ENCODE measurements around the gene AQP12A.
"Not testable (repeated sequence)": the region's sequence is repeated elsewhere in the genome, so short reads cannot be mapped to it uniquely, and the experiment has no call there.

Gene AQP12A

DNA sequence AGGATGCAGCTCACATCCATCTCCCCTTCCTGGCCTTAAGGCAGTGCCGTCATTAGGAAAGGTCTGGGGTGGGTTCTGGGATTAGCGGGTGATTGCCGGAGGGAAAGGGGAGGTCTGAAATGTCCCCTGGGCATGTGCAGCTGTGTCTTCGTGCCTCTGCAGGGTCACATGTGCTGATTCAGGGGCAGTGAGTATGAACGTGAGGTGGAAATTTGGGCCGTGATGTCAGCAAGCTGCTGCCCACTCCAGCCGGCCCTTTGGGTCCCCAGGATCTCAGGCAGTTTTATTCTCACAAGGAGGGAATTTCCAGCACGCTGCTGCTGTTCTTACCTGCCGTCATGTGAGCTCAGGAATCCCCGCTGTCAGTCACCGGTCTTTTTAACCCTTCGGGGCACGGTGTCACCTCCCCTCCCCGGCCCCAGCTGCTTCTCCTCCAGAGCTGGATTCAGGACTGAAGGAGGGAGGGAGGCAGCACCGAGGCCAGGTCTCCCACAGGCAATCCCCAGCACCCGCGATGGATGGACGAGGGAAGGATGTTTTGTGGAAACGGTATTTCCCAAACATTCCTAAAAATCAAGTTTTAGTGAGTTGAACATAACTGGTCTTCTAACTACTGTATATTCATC lies 42.9 kb upstream of the AQP12A start:
- TF ChIP-seq, protein P1, sequence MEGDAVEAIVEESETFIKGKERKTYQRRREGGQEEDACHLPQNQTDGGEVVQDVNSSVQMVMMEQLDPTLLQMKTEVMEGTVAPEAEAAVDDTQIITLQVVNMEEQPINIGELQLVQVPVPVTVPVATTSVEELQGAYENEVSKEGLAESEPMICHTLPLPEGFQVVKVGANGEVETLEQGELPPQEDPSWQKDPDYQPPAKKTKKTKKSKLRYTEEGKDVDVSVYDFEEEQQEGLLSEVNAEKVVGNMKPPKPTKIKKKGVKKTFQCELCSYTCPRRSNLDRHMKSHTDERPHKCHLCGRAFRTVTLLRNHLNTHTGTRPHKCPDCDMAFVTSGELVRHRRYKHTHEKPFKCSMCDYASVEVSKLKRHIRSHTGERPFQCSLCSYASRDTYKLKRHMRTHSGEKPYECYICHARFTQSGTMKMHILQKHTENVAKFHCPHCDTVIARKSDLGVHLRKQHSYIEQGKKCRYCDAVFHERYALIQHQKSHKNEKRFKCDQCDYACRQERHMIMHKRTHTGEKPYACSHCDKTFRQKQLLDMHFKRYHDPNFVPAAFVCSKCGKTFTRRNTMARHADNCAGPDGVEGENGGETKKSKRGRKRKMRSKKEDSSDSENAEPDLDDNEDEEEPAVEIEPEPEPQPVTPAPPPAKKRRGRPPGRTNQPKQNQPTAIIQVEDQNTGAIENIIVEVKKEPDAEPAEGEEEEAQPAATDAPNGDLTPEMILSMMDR (IDR thresholded peaks at IDR 0.05; ENCODE audit: low read depth, low read length): no peak
- H3K4me3 ChIP-seq (replicated peaks in 1 of 2; ENCODE audit: low read depth in 2 of 2, low read length in 2 of 2): no peak overlapping the region
- DNase-seq (ENCODE audit: low read depth in 2 of 2): no peak

DNA sequence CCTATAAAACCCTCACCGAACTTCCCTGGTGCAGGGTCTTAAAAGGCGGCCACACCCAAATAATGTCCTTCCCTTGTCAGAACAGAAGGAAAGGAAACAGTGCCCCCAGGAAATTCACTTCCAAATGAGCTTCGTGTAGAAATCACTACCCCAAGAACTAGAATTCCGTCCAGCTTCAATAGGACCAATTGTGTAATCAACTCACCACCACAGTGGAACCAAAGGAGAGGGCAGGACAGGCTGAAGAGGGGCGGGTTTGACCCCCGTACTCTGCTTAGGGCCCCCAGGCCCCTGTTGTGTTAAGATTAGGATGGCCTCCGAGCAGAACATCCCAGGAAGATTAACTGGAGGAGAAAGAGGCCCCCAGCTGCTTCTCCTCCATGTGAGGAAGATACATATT lies 42.3 kb upstream of the AQP12A start:
- TF ChIP-seq, protein P1 (IDR thresholded peaks at IDR 0.05; ENCODE audit: low read depth, low read length): no peak
- DNase-seq (ENCODE audit: low read depth in 2 of 2): no peak

DNA sequence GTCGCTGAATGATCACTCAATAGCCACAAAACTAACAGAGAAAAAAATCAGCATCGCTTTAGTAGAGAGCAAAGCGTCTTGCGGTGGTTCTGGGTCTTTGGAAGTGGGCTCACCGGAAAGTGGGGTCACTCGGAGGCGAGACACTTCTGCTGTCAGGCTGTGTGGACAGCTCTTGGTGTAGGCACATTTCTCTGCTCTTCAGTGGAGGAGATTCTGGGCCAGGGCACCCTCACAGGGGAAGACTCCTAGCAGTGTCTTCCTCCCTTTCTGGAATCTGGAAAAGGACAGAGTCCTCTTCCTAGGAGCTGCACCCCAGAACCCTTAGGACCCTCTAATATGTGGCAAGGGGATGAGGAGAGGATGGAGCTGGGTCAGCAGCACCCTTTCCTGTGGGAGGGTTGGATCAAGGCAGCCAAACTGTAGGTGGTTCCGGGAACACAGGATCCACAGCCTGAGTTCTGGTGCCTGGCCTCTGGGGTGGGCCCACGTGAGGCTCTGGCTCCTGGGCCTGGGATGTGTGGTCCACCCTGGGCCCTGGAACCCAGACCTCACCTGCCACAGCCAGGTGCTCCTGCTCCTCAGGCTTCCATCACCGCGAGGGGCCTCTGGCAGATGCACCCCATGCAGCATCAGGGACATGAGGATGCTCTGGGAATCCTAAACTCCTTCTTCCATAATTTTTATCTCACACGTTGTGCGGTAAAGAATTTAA lies 41.3 kb upstream of the AQP12A start:
- H3K4me3 ChIP-seq (replicated peaks in 1 of 2; ENCODE audit: low read depth in 2 of 2, low read length in 2 of 2): no peak overlapping the region
- DNase-seq (ENCODE audit: low read depth in 2 of 2): no peak
- TF ChIP-seq, protein P1 (IDR thresholded peaks at IDR 0.05; ENCODE audit: low read depth, low read length): no peak

More for the DNA sequence above, 42.3 kb upstream of the AQP12A start:
- no peak overlapping the region for H3K4me3 ChIP-seq (replicated peaks in 1 of 2; ENCODE audit: low read depth in 2 of 2, low read length in 2 of 2)

DNA sequence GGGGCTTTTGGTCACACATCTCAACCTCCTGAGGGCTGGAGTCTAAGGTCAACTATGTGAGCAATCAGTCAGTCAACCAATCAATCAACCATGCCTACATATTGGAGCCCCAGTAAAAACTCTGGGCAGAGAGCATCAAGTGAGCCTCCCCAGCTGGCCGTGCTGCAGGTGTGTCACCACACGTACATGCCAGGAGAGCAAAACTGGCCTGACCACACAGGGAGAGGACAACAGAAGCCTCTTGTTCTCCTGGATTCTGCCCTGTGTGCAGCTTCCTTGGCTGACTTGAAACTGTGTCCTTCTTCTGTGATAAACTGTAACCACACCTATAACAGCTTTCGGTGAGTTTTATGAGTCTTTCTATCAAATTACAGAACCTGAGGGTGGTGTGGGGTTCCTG lies 40.5 kb upstream of the AQP12A start:
- H3K4me3 ChIP-seq (replicated peaks in 1 of 2; ENCODE audit: low read depth in 2 of 2, low read length in 2 of 2): no peak overlapping the region
- TF ChIP-seq, protein P1 (IDR thresholded peaks at IDR 0.05; ENCODE audit: low read depth, low read length): no peak
- no peak for DNase-seq (ENCODE audit: low read depth in 2 of 2)

DNA sequence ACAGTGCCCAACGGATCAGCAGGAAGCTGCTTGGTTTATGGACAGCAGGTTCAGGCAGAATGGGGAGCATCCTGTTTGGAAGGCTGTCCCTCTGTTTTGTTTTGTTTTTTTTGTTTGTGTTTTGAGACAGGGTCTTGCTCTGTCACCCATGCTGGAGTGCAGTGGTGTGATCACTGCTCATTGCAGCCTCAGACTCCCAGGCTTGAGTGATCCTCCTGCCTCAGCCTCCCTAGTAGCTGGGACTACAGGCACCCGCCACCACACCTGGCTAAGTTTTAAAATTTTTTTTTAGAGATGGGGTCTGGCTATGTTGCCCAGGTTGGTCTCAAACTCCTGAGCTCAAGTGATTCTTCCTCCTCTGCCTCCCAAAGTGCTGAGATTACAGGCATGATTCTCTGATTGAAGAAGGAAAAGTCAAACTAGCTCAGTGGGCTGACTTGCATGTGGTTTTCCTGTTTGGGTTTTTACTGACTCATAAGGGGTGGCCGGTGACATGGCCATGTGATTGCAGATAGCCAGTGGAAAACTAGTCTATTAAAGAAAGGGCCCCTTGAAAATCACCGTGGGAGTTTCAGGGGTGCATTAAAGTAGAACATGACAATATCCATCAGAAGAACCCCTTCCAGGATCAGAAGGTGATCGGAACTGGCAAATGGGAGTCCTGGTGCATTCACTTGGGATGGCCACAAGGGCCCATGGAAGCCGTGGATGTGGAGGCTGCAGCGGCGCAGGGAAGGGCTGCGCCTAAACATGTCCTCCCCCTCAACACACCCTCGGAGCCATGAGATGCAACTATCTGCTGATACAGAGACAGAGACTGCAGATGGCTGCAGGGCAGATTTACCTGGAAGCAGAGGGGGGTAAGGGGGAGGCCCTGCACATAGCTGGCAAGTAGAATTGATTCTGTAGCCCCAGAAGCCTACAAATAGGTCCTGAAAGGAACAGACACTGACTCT lies 35.5 kb upstream of the AQP12A start:
- TF ChIP-seq, protein P1 (IDR thresholded peaks at IDR 0.05; ENCODE audit: low read depth, low read length): no peak
- peak; percentile 5 to 39 for DNase-seq (ENCODE audit: low read depth in 2 of 2)
- no peak overlapping the region for H3K4me3 ChIP-seq (replicated peaks in 1 of 2; ENCODE audit: low read depth in 2 of 2, low read length in 2 of 2)

DNA sequence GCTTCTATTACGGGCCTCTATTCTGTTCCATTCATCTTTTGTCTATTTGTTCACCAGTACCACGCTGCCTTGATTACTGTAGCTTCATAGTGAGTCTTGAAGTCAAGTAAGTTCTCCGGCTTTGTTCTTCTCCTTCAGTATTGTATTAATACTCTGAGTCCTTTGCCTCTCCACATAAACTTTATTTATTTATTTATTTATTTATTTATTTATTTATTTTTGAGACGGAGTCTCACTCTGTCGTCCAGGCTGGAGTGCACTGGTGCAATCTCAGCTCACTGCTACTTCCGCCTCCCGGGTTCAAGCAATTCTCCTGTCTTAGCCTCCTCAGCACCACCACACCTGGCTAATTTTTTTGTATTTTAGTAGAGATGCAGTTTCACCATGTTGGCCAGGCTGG lies 31.8 kb upstream of the AQP12A start:
- not testable (repeated sequence) for H3K4me3 ChIP-seq (replicated peaks in 1 of 2; ENCODE audit: low read depth in 2 of 2, low read length in 2 of 2); DNase-seq (ENCODE audit: low read depth in 2 of 2)

DNA sequence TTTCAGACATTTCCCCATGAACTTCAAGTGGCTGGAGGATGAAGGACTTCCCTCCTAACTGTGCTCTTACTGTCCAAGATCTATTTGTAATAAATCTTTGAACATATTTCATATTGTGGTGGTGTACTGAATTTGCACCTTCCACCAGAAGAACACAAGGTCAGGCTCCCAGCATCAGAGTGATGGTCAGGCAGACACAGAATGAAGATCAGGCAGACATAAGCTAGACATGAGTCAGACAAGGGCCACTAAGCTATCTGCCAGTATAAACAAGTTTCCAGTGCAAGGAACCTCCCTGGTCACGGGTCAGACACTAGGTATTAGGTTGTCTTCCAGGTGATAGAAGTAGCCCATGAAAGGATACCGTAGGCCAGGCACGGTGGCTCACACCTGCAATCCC lies 29.0 kb upstream of the AQP12A start:
- H3K4me3 ChIP-seq (replicated peaks in 1 of 2; ENCODE audit: low read depth in 2 of 2, low read length in 2 of 2): no peak overlapping the region
- DNase-seq (ENCODE audit: low read depth in 2 of 2): peak in 1 of 2 donors; percentile 22
- TF ChIP-seq, protein P1 (IDR thresholded peaks at IDR 0.05; ENCODE audit: low read depth, low read length): no peak

All from cardiac fibroblast (primary cell).